Hepatocyte (in vitro differentiated cells): ENCODE results near the gene GPANK1.

Experiments used
- EZH2 ChIP-seq: fragments of 200-600 bp; sonication (generic); IDR thresholded peaks from 2 replicates; pipeline ENCODE4 v1.6.1; 2016; ENCODE audit warnings: antibody characterized with exemption, mild to moderate bottlenecking, borderline replicate concordance
- EZH2phosphoT487 ChIP-seq: fragments of 200-600 bp; sonication (generic); IDR thresholded peaks from one replicate; pipeline ENCODE4 v1.6.1; 2018; ENCODE audit warnings: antibody characterized with exemption, mild to moderate bottlenecking, low read depth, moderate library complexity; ENCODE audit not compliant: unreplicated experiment, severe bottlenecking
- TF ChIP-seq, protein P1 (sequence below): fragments of 200-600 bp; sonication (generic); IDR thresholded peaks from 2 replicates; pipeline ENCODE4 v1.5.1; 2016; ENCODE audit warnings: antibody characterized with exemption, mild to moderate bottlenecking; ENCODE audit not compliant: poor library complexity

DNA sequence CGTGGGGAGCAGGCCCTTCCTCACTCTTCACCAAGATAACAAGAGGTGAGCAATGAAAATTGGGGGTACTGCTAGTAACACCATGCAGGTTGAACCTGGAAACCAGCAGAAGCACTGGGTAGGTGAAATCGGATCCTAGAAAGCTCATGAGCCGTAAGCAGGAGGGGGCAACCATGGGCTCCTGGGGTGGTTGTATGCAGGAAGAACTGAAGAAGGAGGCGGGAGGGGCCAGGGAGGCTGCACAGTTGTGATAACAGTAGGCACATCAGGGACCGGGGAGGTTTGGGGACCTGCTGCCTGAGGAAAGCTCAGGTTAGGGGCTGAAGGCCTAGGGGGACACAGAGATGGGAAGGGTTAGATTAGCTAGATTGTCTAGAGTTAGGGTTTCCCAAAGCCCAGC is 21.7 kb upstream of the GPANK1 start:
- TF ChIP-seq EZH2 (no peak), EZH2phosphoT487 (no peak)
- TF ChIP-seq, protein P1, sequence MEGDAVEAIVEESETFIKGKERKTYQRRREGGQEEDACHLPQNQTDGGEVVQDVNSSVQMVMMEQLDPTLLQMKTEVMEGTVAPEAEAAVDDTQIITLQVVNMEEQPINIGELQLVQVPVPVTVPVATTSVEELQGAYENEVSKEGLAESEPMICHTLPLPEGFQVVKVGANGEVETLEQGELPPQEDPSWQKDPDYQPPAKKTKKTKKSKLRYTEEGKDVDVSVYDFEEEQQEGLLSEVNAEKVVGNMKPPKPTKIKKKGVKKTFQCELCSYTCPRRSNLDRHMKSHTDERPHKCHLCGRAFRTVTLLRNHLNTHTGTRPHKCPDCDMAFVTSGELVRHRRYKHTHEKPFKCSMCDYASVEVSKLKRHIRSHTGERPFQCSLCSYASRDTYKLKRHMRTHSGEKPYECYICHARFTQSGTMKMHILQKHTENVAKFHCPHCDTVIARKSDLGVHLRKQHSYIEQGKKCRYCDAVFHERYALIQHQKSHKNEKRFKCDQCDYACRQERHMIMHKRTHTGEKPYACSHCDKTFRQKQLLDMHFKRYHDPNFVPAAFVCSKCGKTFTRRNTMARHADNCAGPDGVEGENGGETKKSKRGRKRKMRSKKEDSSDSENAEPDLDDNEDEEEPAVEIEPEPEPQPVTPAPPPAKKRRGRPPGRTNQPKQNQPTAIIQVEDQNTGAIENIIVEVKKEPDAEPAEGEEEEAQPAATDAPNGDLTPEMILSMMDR: no peak
